Measurements from ENCODE around the gene UGDH.

Gene UGDH

GRCh38 chr4:39530682-39531081 is 3.4 kb upstream of the UGDH start:
- no peak for TF ChIP-seq CSDC2 (CRISPR knock-in tag; IDR thresholded peaks at IDR 0.05)
- TF ChIP-seq TSHZ2 (CRISPR knock-in tag; IDR thresholded peaks at IDR 0.05): no peak
- TF ChIP-seq POU6F1 (CRISPR knock-in tag; IDR thresholded peaks at IDR 0.05; ENCODE audit: borderline replicate concordance, low read depth): no peak
- TF ChIP-seq ZNF70 (CRISPR knock-in tag; IDR thresholded peaks at IDR 0.05): no peak
- no peak for TF ChIP-seq OSR1 (CRISPR knock-in tag; IDR thresholded peaks at IDR 0.05)
- TF ChIP-seq CREB5 (CRISPR knock-in tag; IDR thresholded peaks at IDR 0.05; ENCODE audit: low read depth): no peak
- TF ChIP-seq CSRNP3 (CRISPR knock-in tag; IDR thresholded peaks at IDR 0.05): no peak
- TF ChIP-seq BACH2 (CRISPR knock-in tag; IDR thresholded peaks at IDR 0.05; ENCODE audit: borderline replicate concordance): no peak
- ATAC-seq: no peak

- TF ChIP-seq PATZ1 (CRISPR knock-in tag; IDR thresholded peaks at IDR 0.05; ENCODE audit: borderline replicate concordance) (no peak), TOX (CRISPR knock-in tag; IDR thresholded peaks at IDR 0.05; ENCODE audit: borderline replicate concordance) (no peak), ZFP3 (CRISPR knock-in tag; IDR thresholded peaks at IDR 0.05) (no peak), CSRNP3 (CRISPR knock-in tag; IDR thresholded peaks at IDR 0.05) (no peak), SNAI2 (CRISPR knock-in tag; IDR thresholded peaks at IDR 0.05) (no peak), ZC3H10 (CRISPR knock-in tag; IDR thresholded peaks at IDR 0.05) (no peak), GLIS3 (CRISPR knock-in tag; IDR thresholded peaks at IDR 0.05) (no peak), CSDC2 (CRISPR knock-in tag; IDR thresholded peaks at IDR 0.05) (no peak), ESRRG (CRISPR knock-in tag; IDR thresholded peaks at IDR 0.05) (no peak), ZNF8 (CRISPR knock-in tag; IDR thresholded peaks at IDR 0.05) (no peak), OSR1 (CRISPR knock-in tag; IDR thresholded peaks at IDR 0.05) (no peak), PPARA (CRISPR knock-in tag; IDR thresholded peaks at IDR 0.05; ENCODE audit: borderline replicate concordance) (no peak), TSHZ2 (CRISPR knock-in tag; IDR thresholded peaks at IDR 0.05) (no peak), ZNF70 (CRISPR knock-in tag; IDR thresholded peaks at IDR 0.05) (no peak), RARB (CRISPR knock-in tag; IDR thresholded peaks at IDR 0.05) (no peak), ARNTL (CRISPR knock-in tag; IDR thresholded peaks at IDR 0.05; ENCODE audit: borderline replicate concordance, low read depth) (no peak), ZNF565 (CRISPR knock-in tag; conservative IDR thresholded peaks at IDR 0.05; ENCODE audit: low read depth) (no peak), TCF4 (CRISPR knock-in tag; IDR thresholded peaks at IDR 0.05; ENCODE audit: borderline replicate concordance) (no peak)
- ATAC-seq: no peak
Measured at GRCh38 chr4:39529534-39529933, 2.3 kb upstream of the UGDH start.
